Activated T-cell treated with anti-CD3 and anti-CD28 coated beads for 48 hours (primary cell): Measurements from ENCODE around the gene AGO4.

Experiments
- DNase-seq: peaks from one replicate; pipeline ENCODE4 v3.0.0-alpha.2; 2020; ENCODE audit warnings: low read depth

AGO4 gene

DNA sequence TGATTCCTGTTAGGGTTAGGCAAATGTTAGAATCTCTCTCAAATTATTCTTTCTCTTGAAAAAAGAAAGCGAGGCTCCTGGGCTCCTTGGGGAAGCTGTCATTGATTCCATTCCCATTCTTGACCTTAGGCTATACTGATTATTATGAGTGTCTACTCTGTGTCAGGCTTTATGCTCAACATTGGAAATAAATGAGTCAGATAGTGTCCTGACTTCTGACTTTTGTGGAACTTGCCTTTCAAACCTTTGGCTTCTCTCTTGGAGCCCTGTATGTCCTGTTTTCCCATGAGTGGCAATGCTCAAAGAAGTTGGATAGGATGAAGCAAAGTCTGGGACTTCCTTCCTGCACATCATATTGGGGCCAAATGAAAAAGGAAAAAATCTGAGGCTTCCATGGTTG is 86.8 kb downstream of the AGO4 start:
- no peak for DNase-seq

- no peak for DNase-seq
These were observed 92.1 kb downstream of the AGO4 start for GRCh38 chr1:35899941-35900340.

GRCh38 chr1:35901235-35901634 is 93.4 kb downstream of the AGO4 start:
- DNase-seq, result no peak

GRCh38 chr1:35902671-35903070 is 94.9 kb downstream of the AGO4 start:
- DNase-seq, result no peak
